ENCODE measurements around the gene FHIT.

The FHIT gene

DNA sequence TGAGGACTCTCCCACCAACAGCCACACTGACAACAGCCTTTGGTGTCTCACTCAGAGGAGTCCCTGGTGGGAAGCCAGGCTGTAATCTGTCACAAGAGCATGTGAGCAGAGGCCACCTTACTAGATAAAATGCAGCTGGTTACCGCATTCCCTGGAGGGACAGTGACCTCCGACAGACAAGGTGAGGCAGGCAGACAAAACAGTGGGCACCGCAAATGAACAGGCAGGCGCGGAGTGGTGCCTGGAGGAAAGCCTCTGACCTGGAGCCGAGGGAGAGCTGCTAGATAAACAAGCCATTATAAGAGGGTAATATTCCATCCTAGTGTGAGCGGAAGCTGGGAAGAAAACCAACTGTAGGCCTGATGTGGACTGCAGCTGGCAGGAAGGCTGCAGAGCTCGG, 736.4 kb downstream of the FHIT start:
- TF ChIP-seq, protein P1, sequence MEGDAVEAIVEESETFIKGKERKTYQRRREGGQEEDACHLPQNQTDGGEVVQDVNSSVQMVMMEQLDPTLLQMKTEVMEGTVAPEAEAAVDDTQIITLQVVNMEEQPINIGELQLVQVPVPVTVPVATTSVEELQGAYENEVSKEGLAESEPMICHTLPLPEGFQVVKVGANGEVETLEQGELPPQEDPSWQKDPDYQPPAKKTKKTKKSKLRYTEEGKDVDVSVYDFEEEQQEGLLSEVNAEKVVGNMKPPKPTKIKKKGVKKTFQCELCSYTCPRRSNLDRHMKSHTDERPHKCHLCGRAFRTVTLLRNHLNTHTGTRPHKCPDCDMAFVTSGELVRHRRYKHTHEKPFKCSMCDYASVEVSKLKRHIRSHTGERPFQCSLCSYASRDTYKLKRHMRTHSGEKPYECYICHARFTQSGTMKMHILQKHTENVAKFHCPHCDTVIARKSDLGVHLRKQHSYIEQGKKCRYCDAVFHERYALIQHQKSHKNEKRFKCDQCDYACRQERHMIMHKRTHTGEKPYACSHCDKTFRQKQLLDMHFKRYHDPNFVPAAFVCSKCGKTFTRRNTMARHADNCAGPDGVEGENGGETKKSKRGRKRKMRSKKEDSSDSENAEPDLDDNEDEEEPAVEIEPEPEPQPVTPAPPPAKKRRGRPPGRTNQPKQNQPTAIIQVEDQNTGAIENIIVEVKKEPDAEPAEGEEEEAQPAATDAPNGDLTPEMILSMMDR (IDR thresholded peaks at IDR 0.05; ENCODE audit: borderline replicate concordance, insufficient read depth, low read depth, low read length), result no peak
- H3K4me3 ChIP-seq (ENCODE audit: low read depth, low read length), result no peak overlapping the region

DNA sequence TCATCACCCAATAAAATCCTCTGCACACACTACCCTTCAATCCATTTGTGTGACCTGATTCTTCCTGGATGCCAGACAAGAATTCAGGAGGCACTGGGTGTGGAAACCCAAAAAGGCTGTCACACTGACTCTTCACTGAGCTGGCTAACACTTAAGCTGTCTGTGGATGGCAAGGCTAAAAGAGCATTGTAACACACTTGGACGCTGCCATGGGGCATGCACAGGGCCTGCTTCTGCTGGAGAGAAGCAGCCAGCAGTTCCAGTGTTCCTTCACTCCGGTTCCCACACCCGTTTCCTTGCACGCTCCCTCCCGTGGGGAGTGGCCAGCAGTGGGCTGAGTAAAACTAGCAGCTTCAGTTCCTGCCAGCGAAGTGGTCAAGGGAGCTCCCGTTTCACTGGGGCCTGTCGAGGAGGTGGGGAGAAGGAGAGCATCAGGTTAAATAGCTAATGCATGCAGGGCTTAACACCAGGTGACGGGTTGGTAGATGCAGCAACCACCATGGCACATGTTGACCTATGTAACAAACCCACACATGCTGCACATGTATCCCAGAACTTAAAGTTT, 737.1 kb downstream of the FHIT start:
- TF ChIP-seq, protein P1 (IDR thresholded peaks at IDR 0.05; ENCODE audit: borderline replicate concordance, insufficient read depth, low read depth, low read length), result no peak
- H3K4me3 ChIP-seq (ENCODE audit: low read depth, low read length), result no peak overlapping the region

DNA sequence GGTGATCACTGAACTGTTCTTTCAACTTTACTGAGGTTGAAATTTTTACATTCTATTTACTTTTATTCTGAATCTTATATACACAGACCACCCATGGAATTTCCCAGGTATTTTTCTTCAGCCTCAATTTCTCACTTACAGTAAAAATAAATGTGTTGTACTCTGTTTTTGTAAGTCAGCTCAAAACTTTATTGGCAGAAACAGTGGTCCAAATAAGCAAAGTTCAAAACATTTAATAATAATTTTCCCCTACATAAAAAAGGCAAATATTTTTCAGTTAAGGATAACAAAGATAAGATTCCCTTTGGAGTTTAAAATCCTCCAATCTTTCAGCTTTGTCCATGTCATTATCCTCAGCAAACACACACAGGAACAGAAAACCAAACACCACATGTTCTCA, 738.0 kb downstream of the FHIT start:
- no peak overlapping the region for H3K4me3 ChIP-seq (ENCODE audit: low read depth, low read length)
- TF ChIP-seq, protein P1 (IDR thresholded peaks at IDR 0.05; ENCODE audit: borderline replicate concordance, insufficient read depth, low read depth, low read length), result no peak

DNA sequence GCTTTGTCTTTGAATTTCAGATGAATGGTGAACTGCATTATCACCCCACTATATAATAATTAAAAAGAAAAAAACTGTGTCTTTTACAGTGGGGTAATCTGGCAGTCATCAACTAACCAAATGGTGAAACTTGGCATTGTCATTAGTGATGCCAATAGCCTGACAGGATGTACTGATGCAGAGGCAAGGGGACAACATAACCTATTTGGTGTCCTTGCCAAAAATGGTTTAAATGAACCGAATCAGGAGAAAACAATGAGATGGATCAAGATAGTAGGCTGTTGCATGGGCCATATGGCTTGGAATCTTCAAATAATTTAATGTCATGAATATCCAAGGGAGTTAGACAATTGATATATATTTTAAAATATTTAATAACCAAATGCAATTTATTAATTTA, 738.7 kb downstream of the FHIT start:
- H3K4me3 ChIP-seq (ENCODE audit: low read depth, low read length), result no peak overlapping the region
- TF ChIP-seq, protein P1 (IDR thresholded peaks at IDR 0.05; ENCODE audit: borderline replicate concordance, insufficient read depth, low read depth, low read length), result no peak

DNA sequence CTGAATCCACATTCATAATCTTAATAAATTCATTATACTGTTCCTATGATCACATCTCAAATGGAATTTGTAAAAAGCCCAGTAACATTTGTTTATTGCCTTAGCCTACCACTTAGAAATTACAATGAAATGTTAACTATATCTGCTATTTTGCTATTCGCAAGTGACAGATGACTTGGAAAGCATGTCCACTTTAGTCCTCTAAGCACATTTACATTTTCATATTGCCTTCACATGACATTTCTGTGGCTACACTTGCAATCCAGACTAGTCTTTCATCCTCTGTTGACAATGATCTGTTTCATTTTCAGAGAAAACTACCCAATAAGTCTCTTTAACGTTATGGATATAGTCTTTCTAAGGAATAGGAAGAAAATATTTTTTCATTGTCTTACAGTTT, 741.8 kb downstream of the FHIT start:
- no peak overlapping the region for H3K4me3 ChIP-seq (ENCODE audit: low read depth, low read length)
- TF ChIP-seq, protein P1 (IDR thresholded peaks at IDR 0.05; ENCODE audit: borderline replicate concordance, insufficient read depth, low read depth, low read length), result no peak

DNA sequence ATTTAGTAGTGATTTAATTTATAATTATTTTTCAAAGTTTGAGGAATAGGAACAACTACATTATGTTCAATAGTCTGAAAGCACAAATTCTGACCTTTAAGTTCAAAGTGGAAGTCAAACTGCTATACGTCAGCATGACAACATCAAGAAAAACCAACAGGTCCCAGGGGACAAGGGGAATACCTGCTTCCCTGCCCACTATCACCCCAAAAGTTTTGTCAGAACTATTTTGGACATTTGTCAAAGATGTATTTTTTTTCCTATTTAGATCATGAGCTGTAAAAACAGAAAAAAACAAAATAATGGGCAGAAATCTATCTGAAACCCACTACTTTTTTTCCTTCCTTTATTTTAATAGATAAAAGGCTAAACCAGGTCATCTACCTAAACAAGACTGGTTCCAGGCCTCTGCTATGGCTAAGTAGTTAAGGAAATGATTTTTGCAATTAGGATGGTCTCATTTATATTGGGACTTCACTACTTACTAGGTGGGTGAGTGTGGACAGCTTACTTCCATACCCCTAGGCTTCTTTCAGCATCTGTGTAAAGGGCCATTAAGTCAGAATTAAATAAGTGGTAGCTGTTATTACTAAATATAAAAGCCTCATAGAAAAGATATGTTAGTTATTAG, 746.3 kb downstream of the FHIT start:
- H3K4me3 ChIP-seq (ENCODE audit: low read depth, low read length), result no peak overlapping the region
- TF ChIP-seq, protein P1 (IDR thresholded peaks at IDR 0.05; ENCODE audit: borderline replicate concordance, insufficient read depth, low read depth, low read length), result no peak

DNA sequence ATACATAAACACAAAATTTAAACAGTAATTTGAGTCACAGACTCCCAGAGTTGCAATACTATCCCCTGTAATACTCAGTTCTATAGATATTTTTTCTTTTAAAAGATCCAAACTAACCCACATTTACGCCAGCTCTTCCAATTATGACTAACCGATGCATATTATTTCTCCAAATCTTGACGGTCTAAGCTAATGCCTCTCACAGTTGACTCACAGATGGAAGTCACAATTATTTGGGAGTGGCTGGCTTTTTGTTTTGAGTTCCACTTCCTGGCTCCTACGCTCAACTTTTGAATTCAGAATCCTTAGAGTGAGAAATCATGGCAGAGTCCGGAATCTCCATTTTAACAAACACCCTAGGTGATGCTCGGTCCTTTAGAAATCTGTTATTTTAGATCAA, 749.9 kb downstream of the FHIT start:
- no peak overlapping the region for H3K4me3 ChIP-seq (ENCODE audit: low read depth, low read length)
- TF ChIP-seq, protein P1 (IDR thresholded peaks at IDR 0.05; ENCODE audit: borderline replicate concordance, insufficient read depth, low read depth, low read length), result no peak
